Neural progenitor cell (in vitro differentiated cells): ENCODE data around the gene FOXO4.

Source experiments
- EZH2 ChIP-seq: fragments of 200-600 bp; sonication (generic); IDR thresholded peaks from 2 replicates; pipeline ENCODE4 v1.6.1; 2017; ENCODE audit warnings: antibody characterized with exemption, mild to moderate bottlenecking, moderate library complexity
- EZH2phosphoT487 ChIP-seq: fragments of 200-600 bp; sonication (generic); IDR thresholded peaks from 2 replicates; pipeline ENCODE4 v1.6.1; 2017; ENCODE audit warnings: antibody characterized with exemption

DNA sequence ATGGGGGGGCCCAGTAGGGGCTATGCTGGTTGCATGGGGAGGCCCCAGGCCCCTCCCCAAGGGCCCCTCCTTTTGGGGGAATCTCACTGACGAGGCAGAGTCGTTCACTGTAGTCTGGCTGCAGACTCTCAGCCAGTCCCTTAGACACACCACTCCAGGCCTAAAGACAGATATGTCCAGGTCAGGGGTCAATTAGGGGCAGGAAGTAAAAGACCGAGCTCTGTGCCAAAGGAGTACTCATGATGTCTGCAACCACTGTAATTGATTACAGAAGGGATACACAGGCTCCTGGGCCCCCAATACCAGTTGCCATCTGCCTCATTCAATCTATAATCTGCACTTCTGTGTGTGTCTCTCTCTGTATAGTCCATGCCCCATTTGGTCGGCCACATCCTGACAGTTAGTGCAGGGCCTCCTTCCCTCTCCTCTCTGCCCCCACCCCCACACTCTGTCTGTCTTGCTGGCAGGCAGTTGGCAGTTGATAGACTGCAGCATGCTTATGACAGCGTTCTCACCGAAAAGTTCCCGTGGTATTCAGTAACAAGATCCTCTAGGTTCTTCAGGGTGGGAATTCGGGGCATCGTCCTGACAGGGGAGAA is 12.2 kb downstream of the FOXO4 start:
- no peak for TF ChIP-seq EZH2phosphoT487
- TF ChIP-seq EZH2, result no peak
